Erythroblast (primary cell): Measurements from ENCODE around the gene TRPC4.

Experiments used
- GATA1 ChIP-seq: IDR thresholded peaks from 2 replicates; pipeline ENCODE4 v1.6.1; 2011; ENCODE audit warnings: low read depth, mild to moderate bottlenecking, control low read depth, low read length, moderate library complexity
- POLR2A ChIP-seq: IDR thresholded peaks from 2 replicates; pipeline ENCODE4 v1.6.1; 2011; ENCODE audit warnings: mild to moderate bottlenecking, low read length

GRCh38 chr13:37681281-37682032, 188.1 kb downstream of the TRPC4 start:
- TF ChIP-seq POLR2A: no peak
- no peak for TF ChIP-seq GATA1
